HG03342 (cell line): ENCODE measurements around the gene MRPL30.
"Not testable (repeated sequence)": the region's sequence is repeated elsewhere in the genome, so short reads cannot be mapped to it uniquely, and the experiment has no call there.

Experiments used
- ATAC-seq: cut with Tn5 transposase; IDR thresholded peaks from one replicate; pipeline ENCODE4 v1.9.1; 2021; ENCODE audit warnings: mild to moderate bottlenecking, moderate library complexity; ENCODE audit not compliant: unreplicated experiment

MRPL30 gene

DNA sequence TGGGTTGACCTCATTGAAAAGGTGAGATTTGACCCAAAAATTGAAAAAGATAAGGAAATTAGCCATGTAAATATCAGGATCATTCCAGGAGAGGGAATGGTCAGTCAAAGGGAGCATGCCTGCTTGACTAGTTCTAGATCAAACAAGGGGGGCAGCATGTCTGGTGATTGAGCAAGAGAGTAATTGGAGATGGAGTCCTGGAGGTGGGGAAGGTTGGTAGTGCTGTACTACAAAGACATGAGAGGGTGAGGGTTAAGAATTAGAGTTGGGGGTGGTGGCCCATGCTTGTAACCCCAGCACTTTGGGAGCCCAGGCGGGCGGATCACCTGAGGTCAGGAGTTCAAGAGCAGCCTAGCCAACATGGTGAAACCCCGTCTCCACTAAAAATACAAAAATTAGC lies 2.0 kb downstream of the MRPL30 start:
- no peak for ATAC-seq

DNA sequence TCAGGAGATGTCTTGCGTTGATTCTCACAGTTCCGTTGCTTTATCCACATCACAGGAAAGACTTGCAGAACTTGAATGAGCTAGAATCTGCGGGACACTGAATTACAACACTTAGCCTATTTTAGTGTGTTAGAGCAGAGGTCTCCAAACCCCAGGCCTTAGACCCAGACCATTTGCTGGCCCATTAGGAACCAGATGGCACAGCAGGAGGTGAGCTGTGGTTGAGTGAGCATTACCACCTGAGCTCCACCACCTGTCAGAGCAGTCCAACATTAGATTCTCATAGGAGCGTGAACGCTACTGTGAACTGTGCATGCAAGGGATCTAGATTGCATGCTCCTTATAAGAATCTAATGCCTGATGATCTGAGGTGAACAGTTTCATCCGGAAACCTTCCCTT lies 3.8 kb downstream of the MRPL30 start:
- no peak for ATAC-seq

DNA sequence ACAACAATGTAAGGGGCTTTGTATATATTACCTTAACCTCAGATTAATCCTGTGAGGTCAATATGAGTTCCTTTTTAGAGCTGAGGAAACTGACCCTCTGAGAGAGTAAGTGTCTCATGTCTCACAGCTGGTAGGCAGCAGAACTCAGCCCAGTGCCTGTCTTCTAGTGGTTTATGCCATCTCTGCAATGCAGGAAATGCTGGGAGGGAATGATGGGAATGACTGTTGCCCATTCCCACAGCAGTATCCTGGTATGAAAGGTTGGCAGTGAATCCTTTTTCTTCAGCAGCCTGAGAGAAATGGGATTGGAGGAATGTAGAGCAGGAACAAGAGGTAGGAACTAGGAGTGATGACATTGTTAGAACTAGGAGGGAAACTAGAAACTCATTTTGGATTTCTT lies 6.0 kb downstream of the MRPL30 start:
- ATAC-seq, result no peak

DNA sequence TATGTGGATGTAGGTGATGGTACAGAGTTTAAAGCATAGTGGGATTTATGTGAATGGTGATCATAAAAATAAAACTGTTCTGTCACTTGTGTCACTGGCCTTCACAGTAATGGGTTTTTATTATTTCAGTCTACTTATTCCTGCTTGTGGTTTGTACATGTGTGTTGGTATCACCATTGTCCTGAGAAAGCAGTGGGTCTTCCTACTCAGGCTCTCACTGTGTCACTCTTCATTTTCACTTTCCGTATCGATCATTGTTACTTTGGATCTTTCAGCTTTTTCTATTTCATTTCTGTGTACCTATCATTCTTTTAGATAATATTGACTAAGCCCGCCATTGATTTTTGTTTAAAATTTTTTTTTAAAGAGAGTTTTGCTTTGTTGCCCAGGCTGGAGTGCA lies 7.4 kb downstream of the MRPL30 start:
- ATAC-seq, result no peak

DNA sequence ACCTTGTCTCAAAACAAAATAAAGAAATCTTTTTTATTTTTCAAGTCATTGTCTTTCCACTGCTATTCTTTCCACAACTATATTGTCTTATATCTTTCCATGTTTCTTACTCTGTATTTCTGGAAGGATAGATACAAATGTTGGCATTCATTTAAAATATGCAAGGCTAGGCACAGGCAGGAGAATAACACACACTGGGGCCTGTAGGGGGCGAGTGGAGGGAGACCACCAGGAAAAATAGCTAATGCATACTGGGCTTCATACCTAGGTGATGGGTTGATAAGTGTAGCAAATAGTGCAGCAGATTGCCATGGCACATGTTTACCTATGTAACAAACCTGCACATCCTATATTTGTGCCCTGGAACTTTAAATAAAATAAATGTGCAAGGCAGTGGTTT lies 9.6 kb downstream of the MRPL30 start:
- no peak for ATAC-seq

DNA sequence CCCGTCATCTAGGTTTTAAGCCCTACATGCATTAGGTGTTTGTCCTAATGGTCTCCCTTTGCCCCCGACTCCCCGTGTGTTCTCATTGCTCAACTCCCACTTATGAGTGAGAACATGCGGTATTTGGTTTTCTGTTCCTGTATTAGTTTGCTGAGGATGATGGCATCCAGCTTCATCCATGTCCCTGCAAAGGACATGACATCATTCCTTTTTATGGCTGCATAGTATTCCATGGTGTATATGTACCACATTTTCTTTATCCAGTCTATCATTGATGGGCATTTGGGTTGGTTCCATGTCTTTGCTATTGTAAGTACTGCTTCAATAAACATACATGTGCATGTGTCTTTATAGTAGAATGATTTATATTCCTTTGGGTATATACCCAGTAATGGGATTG lies 11.4 kb downstream of the MRPL30 start:
- ATAC-seq, result not testable (repeated sequence)

DNA sequence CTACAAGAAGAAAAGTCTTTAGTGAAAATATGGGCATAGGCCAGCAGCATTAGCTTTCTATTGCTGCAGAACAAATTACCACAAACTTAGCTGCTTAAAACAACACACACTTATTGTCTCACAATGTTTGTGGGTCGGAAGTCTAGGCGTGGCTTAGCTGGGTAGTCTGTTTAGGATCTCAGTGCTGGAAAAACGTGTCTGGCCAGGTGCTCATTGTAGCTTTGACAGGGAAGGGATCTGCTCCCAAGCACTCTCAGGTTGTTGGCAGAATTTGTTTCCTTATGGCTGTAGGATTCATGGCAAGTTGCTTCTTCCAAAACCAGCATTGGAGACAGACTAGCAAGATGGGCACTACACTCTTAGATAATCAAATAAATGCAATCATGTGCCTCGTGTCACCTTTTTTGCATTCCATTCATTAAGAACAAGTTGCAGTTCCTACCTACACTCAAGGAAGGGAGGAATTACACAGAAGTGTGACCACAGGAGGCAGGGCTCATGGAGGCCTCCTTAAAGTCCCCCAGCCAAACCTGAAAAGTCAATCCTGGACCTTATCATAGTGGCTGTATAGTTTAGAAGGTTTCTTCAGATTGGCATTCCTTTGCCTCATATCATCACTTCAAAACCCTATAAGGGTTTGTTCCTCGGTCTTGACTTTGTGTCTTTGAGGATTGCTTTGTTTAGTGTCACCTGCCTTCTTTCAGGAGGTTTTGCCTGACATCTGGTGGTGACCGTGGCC lies 17.3 kb downstream of the MRPL30 start:
- no peak for ATAC-seq

DNA sequence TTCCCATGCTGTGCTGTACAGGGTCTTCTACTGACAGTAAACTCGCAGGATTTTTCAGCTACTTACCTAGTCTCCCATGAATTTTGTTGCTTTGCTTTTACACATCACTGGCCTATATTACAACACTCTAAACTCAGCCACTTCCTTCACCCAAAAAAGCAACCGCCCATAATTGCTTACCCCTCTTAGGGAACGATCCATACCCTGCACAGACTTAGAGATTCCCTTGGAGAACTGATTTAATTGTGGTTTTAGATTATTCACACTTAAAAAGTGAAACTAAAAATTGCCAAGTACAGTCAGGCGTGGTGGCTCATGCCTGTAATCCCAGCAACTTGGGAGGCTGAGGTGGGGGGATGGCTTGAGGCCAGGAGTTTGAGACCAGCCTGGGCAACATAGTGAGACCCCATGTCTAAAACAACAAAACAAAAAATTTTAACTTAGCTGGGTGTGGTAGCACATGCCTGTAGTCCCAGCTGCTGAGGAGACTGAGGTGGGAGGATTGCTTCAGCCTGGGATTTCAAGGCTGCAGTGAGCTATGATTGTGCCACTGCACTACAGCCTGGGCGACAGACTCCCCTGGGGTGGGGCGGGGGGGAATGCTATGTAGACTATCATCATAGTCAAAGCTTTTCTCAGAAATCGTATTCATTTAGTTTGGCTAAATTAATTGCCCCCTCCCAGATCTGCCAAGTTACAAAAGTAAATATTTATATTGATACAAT lies 19.3 kb downstream of the MRPL30 start:
- no peak for ATAC-seq

DNA sequence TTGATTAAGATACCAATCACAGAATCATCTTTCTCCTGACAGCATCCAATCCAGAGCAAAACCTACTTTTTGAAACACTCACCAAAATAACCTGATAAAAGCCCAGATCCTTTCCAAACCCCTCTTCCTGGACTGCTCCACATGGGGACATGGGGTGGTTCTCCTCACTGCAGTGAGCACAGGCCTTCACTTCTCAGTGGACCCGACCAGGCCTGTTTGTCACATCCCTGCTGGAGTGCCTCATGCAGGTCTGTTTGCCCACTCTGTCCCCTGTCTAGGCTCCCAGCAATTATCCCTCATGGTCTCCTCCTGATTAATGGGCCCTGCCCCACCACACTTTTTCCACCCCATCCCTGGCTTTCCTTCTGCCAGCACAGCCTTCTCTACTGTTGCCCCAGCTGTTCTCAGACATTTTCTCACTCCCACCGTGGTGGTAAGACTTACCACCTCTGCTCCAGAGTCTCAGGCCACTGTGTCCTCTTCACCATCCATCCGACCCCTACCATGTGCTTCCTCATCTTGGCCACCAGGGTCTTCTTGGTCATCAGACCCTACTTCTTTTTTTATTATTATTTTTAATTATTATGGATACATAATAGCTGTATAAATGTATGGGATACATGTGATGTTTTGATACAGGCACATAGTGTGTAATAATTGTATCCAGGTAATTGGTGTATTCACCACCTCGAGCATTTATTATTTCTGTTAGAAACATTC lies 21.1 kb downstream of the MRPL30 start:
- no peak for ATAC-seq

DNA sequence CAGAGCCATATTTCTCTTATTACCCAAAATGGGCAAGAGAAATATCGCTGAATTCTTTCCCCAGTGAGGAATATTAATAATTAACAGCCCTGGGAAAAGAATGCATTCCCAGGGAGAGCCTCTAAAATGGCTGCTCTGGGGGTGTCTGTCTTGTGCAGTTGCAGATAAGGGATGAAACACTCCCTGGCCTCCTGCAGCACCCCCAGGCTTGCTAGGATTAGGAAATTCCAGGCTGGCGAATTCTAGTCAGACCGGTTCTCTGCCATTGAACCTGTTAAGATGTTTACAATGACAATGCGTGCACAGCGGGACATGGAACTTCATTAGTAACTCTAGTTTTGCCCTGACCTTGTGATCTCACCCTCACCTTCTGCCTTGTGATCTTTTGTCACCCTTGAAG lies 24.5 kb downstream of the MRPL30 start:
- no peak for ATAC-seq

DNA sequence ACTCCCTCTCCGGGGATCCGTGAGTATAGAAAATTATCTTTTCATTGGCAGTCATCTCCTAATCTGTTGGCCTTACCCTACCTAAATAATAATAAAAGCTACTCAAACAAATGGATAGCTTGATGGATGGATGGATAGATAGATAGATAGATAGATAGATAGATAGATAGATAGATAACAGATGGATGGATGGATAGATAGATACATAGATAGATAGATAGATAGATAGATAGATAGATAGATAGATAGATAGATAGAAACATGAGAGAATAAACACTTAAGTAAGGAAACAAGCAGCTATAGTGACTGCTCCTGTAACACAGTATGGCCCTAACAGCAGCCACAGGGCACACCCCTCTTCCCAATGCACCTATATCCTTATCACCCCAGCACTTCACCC lies 35.1 kb downstream of the MRPL30 start:
- ATAC-seq, result no peak

DNA sequence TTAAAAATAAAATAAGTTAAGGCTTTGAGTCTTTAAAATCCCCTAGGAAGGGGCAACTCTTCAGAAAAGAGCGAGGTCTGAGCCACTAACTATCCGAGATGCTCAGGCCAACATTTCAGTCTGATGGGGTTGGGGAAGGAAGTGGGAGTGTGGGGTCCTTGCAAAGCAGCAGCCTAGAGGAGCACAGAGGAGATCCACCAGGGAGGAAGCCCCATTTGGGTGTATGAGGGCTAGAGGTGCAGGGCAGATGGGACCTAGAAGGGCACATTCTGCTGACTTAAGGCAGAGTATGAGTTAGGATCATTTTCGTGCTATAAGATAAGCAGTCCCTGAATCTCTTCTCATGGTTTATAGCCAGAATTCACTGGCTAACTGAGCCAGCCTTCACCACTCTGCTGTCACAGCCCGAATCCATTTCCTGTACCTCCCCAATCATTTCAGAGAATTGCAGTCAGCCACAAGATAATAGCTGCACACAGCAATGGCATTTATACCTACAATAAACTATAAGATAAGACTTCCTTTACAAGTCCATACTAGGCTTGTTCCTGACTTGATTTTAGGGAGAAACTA lies 37.0 kb downstream of the MRPL30 start:
- ATAC-seq, result no peak

DNA sequence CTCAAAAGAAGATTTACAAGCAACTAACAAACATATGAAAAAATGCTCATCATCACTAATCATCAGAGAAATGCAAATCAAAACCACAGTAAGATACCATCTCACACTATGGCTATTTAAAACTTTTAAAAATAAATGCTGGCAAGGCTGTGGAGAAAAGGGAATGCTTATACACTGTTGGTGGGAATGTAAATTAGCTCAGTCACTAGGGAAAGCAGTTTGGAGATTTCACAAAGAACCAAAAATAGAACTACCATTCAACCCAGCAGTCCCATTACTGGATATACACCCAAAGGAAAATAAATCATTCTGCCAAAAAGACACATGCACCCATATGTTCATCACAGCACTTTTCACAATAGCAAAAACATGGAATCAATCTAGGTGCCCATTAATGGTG lies 52.2 kb downstream of the MRPL30 start:
- not testable (repeated sequence) for ATAC-seq

DNA sequence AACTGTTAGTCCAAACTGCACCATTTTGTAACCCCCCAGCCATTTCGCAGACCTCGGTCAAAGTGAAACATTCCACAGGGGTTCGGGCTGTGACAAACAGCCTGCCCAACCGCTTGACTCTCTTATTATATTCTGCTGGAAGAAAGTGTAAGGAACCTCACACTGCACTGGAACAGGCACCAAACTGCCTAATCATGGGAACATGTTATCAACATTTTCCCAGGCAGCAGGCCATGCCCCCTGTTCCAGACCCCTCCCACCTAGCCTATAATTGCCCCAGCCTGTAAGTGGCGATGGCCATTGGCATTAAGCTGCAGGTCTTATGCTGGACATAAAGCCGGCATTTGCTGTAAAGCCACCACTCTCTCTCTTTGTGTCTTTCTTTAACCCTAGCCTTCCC lies 57.6 kb downstream of the MRPL30 start:
- no peak for ATAC-seq

DNA sequence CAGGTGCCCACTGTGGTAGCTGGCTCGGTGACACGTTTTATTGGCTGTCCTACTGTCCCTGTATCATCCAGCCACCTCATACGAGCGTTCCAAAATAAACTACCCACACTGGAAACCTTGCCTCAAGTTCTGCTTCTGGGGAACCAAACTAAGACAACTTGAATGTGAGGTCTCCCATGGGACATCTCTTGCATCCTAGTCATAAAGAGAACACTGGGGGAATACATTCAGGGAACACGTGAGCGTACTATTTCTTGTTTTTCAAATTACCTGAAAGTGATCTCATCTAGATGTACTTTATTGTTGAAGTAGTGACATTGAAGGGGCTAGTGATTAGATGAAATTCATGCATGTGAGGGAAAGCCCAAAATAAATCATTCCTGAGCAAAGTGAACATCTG lies 59.4 kb downstream of the MRPL30 start:
- ATAC-seq, result no peak

DNA sequence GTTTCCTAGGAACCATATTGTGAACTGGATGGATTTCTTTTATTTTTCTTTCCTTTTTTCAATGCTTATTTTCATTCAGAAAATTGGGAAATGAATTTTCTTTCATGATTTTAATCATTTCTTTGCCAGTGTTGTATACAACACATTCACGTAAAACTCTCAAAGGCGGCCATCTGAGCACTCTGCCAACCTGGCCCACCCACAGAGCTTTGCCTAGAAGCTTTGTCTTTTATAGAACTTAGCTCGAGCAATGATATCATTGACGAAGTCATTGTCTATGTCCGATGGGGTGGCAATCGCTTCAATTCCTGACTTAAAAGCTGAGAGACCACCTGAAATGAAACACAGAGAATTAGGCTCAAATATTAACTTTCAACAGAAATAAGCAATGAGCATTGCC lies 61.2 kb downstream of the MRPL30 start:
- ATAC-seq, result no peak
